ENCODE results near the gene C10orf53.
"Not testable (repeated sequence)": the region's sequence is repeated elsewhere in the genome, so short reads cannot be mapped to it uniquely, and the experiment has no call there.

The C10orf53 gene

GRCh38 chr10:49652421-49653272, 26.8 kb upstream of the C10orf53 start:
- DNase-seq: no peak

GRCh38 chr10:49653273-49653929, 26.1 kb upstream of the C10orf53 start:
- no peak for DNase-seq

GRCh38 chr10:49654036-49654693, 25.3 kb upstream of the C10orf53 start:
- no peak for DNase-seq

- no peak for DNase-seq
These were observed 24.4 kb upstream of the C10orf53 start for GRCh38 chr10:49655099-49655498.

GRCh38 chr10:49656845-49657493, 22.5 kb upstream of the C10orf53 start:
- DNase-seq: no peak

- DNase-seq: no peak
These were observed 21.8 kb upstream of the C10orf53 start for GRCh38 chr10:49657606-49658005.

- no peak for DNase-seq
These were observed 18.2 kb upstream of the C10orf53 start for GRCh38 chr10:49661140-49661856.

GRCh38 chr10:49662169-49662830, 17.2 kb upstream of the C10orf53 start:
- DNase-seq: no peak

GRCh38 chr10:49663596-49663995, 15.9 kb upstream of the C10orf53 start:
- no peak for DNase-seq

GRCh38 chr10:49664006-49664841, 15.2 kb upstream of the C10orf53 start:
- DNase-seq: no peak

GRCh38 chr10:49664842-49665355, 14.6 kb upstream of the C10orf53 start:
- DNase-seq: no peak

- no peak for DNase-seq
These were observed 13.3 kb upstream of the C10orf53 start for GRCh38 chr10:49666054-49666615.

- no peak for DNase-seq
These were observed 12.8 kb upstream of the C10orf53 start for GRCh38 chr10:49666685-49667084.

- DNase-seq: no peak
These were observed 11.5 kb upstream of the C10orf53 start for GRCh38 chr10:49667991-49668390.

- no peak for DNase-seq
These were observed 10.8 kb upstream of the C10orf53 start for GRCh38 chr10:49668684-49669083.

GRCh38 chr10:49678827-49679479, 498 bp upstream of the C10orf53 start:
- DNase-seq: no peak

GRCh38 chr10:49682449-49682848, 3.0 kb downstream of the C10orf53 start:
- not testable (repeated sequence) for DNase-seq

- no peak for DNase-seq
These were observed 3.4 kb downstream of the C10orf53 start for GRCh38 chr10:49682879-49683278.

- no peak for DNase-seq
These were observed 7.2 kb downstream of the C10orf53 start for GRCh38 chr10:49686651-49687050.
